Progenitor cell of endocrine pancreas (in vitro differentiated cells): ENCODE measurements around the gene ZNF784. TPM values are rescaled to one million over a fixed set of nuclear protein-coding genes. Genes with fewer than 3 reads are reported as not detected.

Experiments
- DNase-seq: peaks from one replicate; pipeline ENCODE4 v3.0.0; 2021; ENCODE audit warnings: low spot score; ENCODE audit not compliant: unreplicated experiment
- H3K27ac Mint-ChIP-seq: 2 replicates; pipeline ENCODE4 v1.8.0; 2021; ENCODE audit warnings: mild to moderate bottlenecking, moderate library complexity, mixed read lengths
- H3K27me3 Mint-ChIP-seq: 2 replicates; pipeline ENCODE4 v1.8.0; 2021; ENCODE audit warnings: mixed read lengths
- H3K36me3 Mint-ChIP-seq: 2 replicates; pipeline ENCODE4 v1.8.0; 2022; ENCODE audit warnings: mixed read lengths; ENCODE audit not compliant: insufficient read depth
- H3K4me1 Mint-ChIP-seq: 2 replicates; pipeline ENCODE4 v1.8.0; 2021; ENCODE audit warnings: low read depth, mixed read lengths
- H3K4me3 Mint-ChIP-seq: 2 replicates; pipeline ENCODE4 v1.8.0; 2021; ENCODE audit warnings: low read depth, mild to moderate bottlenecking, moderate library complexity, mixed read lengths
- H3K9me3 Mint-ChIP-seq: 2 replicates; pipeline ENCODE4 v1.8.0; 2021; ENCODE audit warnings: low read depth, mixed read lengths
- total RNA-seq: library from RNA; stranded (reverse); gene quantifications from 2 replicates; pipeline ENCODE4 v1.2.1, GENCODE V29; 2021
- TF ChIP-seq, protein P1 (sequence below): fragments of 200-600 bp; sonication (generic); IDR thresholded peaks from one replicate; pipeline ENCODE4 v1.5.0; 2021; ENCODE audit warnings: antibody characterized with exemption, mild to moderate bottlenecking; ENCODE audit not compliant: unreplicated experiment

The ZNF784 gene
- total RNA-seq, 1 donor from 2014 or later: 15.3 TPM

DNA sequence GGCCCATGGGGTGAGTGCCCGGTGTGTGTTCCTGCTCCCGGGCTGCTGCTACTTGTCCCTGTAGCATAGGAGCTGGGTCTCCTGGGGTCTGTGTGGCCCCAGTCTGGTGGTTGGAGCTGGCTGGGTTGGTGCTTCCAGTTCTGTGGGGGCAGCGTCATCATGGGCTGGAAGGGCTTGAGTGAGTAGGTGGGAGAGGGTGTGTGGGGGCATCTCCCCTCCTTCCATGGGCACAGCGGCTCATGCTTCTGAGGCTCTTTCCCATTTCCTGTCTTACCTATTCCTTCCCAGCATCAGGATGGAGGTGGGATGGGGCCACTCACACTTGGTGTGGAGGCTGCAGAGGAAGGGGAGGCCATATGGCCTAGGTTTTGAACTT is 42.6 kb upstream of the ZNF784 start:
- TF ChIP-seq, protein P1, sequence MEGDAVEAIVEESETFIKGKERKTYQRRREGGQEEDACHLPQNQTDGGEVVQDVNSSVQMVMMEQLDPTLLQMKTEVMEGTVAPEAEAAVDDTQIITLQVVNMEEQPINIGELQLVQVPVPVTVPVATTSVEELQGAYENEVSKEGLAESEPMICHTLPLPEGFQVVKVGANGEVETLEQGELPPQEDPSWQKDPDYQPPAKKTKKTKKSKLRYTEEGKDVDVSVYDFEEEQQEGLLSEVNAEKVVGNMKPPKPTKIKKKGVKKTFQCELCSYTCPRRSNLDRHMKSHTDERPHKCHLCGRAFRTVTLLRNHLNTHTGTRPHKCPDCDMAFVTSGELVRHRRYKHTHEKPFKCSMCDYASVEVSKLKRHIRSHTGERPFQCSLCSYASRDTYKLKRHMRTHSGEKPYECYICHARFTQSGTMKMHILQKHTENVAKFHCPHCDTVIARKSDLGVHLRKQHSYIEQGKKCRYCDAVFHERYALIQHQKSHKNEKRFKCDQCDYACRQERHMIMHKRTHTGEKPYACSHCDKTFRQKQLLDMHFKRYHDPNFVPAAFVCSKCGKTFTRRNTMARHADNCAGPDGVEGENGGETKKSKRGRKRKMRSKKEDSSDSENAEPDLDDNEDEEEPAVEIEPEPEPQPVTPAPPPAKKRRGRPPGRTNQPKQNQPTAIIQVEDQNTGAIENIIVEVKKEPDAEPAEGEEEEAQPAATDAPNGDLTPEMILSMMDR: no peak
- no peak for DNase-seq
- Mint-ChIP-seq H3K27me3 (no peaks in the 10 kb centered on the region), H3K4me1 (peaks cover 3% of the 10 kb centered on the region), H3K9me3 (no peaks in the 10 kb centered on the region), H3K27ac (no peak overlapping the region), H3K4me3 (no peak overlapping the region), H3K36me3 (peaks cover 17% of the 10 kb centered on the region)

- TF ChIP-seq, protein P1: no peak
- DNase-seq: no peak
- H3K36me3 Mint-ChIP-seq: peaks cover 17% of the 10 kb centered on the region
- H3K27ac Mint-ChIP-seq: no peak overlapping the region
- no peak overlapping the region for H3K4me3 Mint-ChIP-seq
- no peaks in the 10 kb centered on the region for H3K9me3 Mint-ChIP-seq
- peaks cover 2% of the 10 kb centered on the region for H3K4me1 Mint-ChIP-seq
- H3K27me3 Mint-ChIP-seq: no peaks in the 10 kb centered on the region
Measured at GRCh38 chr19:55666343-55667005, 42.1 kb upstream of the ZNF784 start.

- TF ChIP-seq, protein P1: no peak
- no peak for DNase-seq
- Mint-ChIP-seq H3K4me3 (no peak overlapping the region), H3K27ac (no peak overlapping the region), H3K4me1 (no peaks in the 10 kb centered on the region), H3K36me3 (peaks cover 15% of the 10 kb centered on the region), H3K27me3 (no peaks in the 10 kb centered on the region), H3K9me3 (no peaks in the 10 kb centered on the region)
Measured at GRCh38 chr19:55663846-55664536, 39.6 kb upstream of the ZNF784 start.

DNA sequence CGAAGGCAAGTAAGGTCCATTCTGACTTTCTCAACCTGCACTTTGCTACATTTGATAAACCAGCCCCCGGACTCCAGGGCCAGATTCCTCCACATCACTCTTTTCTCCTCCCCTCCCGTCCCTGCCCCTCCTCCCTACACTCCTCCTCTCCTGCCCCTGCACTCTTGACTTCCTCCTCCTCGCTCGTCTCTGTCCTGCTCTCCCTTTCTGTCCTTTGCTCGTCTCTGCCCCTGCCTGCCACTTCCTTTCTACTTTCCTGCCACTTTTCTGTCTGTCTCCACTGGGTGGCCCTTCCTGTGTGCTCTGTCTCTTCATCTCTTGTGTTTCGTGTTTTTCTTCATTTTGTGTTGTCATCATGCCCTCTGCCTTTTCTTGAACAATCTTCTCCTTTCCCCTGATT is 37.5 kb upstream of the ZNF784 start:
- no peak for DNase-seq
- Mint-ChIP-seq H3K4me1 (peaks cover 12% of the 10 kb centered on the region), H3K4me3 (no peak overlapping the region), H3K36me3 (peaks cover 15% of the 10 kb centered on the region), H3K9me3 (no peaks in the 10 kb centered on the region), H3K27ac (no peak overlapping the region), H3K27me3 (no peaks in the 10 kb centered on the region)
- TF ChIP-seq, protein P1: no peak

DNA sequence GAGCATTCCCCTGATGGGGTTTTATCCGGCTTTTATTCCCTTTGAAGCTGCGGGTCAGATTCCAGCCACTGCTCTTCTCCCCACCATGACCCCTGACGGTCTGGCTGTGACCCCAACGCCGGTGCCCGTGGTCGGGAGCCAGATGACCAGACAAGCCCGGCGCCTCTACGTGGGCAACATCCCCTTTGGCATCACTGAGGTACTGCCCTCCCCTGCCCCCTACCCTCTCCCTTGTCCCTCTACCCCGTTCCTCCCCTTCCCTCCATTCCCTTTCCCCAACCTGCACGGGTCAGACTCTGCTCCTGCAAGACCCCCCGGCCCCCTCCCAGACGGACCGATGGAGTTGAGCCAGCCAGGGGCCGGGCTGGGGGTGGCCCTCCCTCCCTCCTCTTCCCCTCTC is 36.6 kb upstream of the ZNF784 start:
- Mint-ChIP-seq H3K27me3 (no peaks in the 10 kb centered on the region), H3K9me3 (no peaks in the 10 kb centered on the region), H3K27ac (no peak overlapping the region), H3K36me3 (peaks cover 16% of the 10 kb centered on the region), H3K4me3 (no peak overlapping the region), H3K4me1 (peaks cover 20% of the 10 kb centered on the region)
- TF ChIP-seq, protein P1: no peak
- DNase-seq: no peak
